ENCODE measurements around the gene BCAS3. TPM values are rescaled to one million over a fixed set of nuclear protein-coding genes. Genes with fewer than 3 reads are reported as not detected.
"Not testable (repeated sequence)": the region's sequence is repeated elsewhere in the genome, so short reads cannot be mapped to it uniquely, and the experiment has no call there.

Gene BCAS3
- total RNA-seq, 1 donor from 2014 or later = 39.6 TPM

GRCh38 chr17:60792250-60792898 is 114.7 kb downstream of the BCAS3 start:
- no peak for DNase-seq (ENCODE audit: low read depth)

- DNase-seq (ENCODE audit: low read depth) = no peak
These were observed 120.9 kb downstream of the BCAS3 start for GRCh38 chr17:60798576-60798975.

- no peak for DNase-seq (ENCODE audit: low read depth)
These were observed 124.7 kb downstream of the BCAS3 start for GRCh38 chr17:60802377-60802776.

- DNase-seq (ENCODE audit: low read depth) = no peak
These were observed 125.4 kb downstream of the BCAS3 start for GRCh38 chr17:60803059-60803458.

GRCh38 chr17:60804831-60805230 is 127.2 kb downstream of the BCAS3 start:
- no peak for DNase-seq (ENCODE audit: low read depth)

- DNase-seq (ENCODE audit: low read depth) = no peak
These were observed 131.8 kb downstream of the BCAS3 start for GRCh38 chr17:60809421-60809820.

- not testable (repeated sequence) for DNase-seq (ENCODE audit: low read depth)
These were observed 137.3 kb downstream of the BCAS3 start for GRCh38 chr17:60814941-60815340.

- DNase-seq (ENCODE audit: low read depth) = peak; percentile 98
These were observed 139.5 kb downstream of the BCAS3 start for GRCh38 chr17:60817192-60817591.

GRCh38 chr17:60819447-60820130 is 141.9 kb downstream of the BCAS3 start:
- DNase-seq (ENCODE audit: low read depth) = no peak

- DNase-seq (ENCODE audit: low read depth) = no peak
These were observed 145.9 kb downstream of the BCAS3 start for GRCh38 chr17:60823515-60823914.

- DNase-seq (ENCODE audit: low read depth) = no peak
These were observed 147.7 kb downstream of the BCAS3 start for GRCh38 chr17:60825351-60825750.

- DNase-seq (ENCODE audit: low read depth) = no peak
These were observed 150.3 kb downstream of the BCAS3 start for GRCh38 chr17:60827943-60828342.

- DNase-seq (ENCODE audit: low read depth) = peak; percentile 26
These were observed 154.5 kb downstream of the BCAS3 start for GRCh38 chr17:60832151-60832585.

GRCh38 chr17:60832631-60833030 is 155.0 kb downstream of the BCAS3 start:
- DNase-seq (ENCODE audit: low read depth) = no peak

GRCh38 chr17:60840456-60840855 is 162.8 kb downstream of the BCAS3 start:
- no peak for DNase-seq (ENCODE audit: low read depth)

GRCh38 chr17:60845012-60845411 is 167.4 kb downstream of the BCAS3 start:
- no peak for DNase-seq (ENCODE audit: low read depth)

- DNase-seq (ENCODE audit: low read depth) = no peak
These were observed 168.5 kb downstream of the BCAS3 start for GRCh38 chr17:60846175-60846574.

- no peak for DNase-seq (ENCODE audit: low read depth)
These were observed 173.5 kb downstream of the BCAS3 start for GRCh38 chr17:60851181-60851580.

- DNase-seq (ENCODE audit: low read depth) = no peak
These were observed 180.0 kb downstream of the BCAS3 start for GRCh38 chr17:60857556-60858080.

- no peak for DNase-seq (ENCODE audit: low read depth)
These were observed 184.8 kb downstream of the BCAS3 start for GRCh38 chr17:60862482-60862881.

- DNase-seq (ENCODE audit: low read depth) = no peak
These were observed 186.4 kb downstream of the BCAS3 start for GRCh38 chr17:60863892-60864707.

GRCh38 chr17:60864708-60865005 is 187.0 kb downstream of the BCAS3 start:
- no peak for DNase-seq (ENCODE audit: low read depth)

GRCh38 chr17:60874772-60875171 is 197.1 kb downstream of the BCAS3 start:
- DNase-seq (ENCODE audit: low read depth) = no peak
